RWPE1 (cell line): Measurements from ENCODE around the gene CBX7.

Source experiments
- CTCF ChIA-PET: fragments of 350-600 bp; sonication (Branson Sonifier 250); formaldehyde crosslinking; extraction: SDS; loops from one replicate; lab custom pipeline; 2021; lab: Yijun Ruan, JAX
- POLR2A ChIA-PET: fragments of 400-600 bp; formaldehyde crosslinking; extraction: SDS; loops from one replicate; lab custom pipeline; 2020; ENCODE audit warnings: antibody characterized with exemption; ENCODE audit not compliant: low non-redundant PET; lab: Yijun Ruan, JAX
- DNase-seq: peaks from one replicate; pipeline ENCODE4 v3.0.0; 2012; ENCODE audit warnings: low spot score
- H3K27ac ChIP-seq: fragments of 450-650 bp; 2 replicates; pipeline ENCODE4 v1.5.1; 2017
- CTCF ChIP-seq: fragments of 450-650 bp; conservative IDR thresholded peaks from 2 replicates; pipeline ENCODE4 v1.5.1; 2017; ENCODE audit warnings: low read depth, mild to moderate bottlenecking

Gene CBX7

GRCh38 chr22:39148727-39149535, 3.5 kb downstream of the CBX7 start:
- TF ChIP-seq CTCF, result no peak
- no peak for DNase-seq
- ChIA-PET CTCF (interaction anchor here (0.6 to 1.2 kb wide), 3 partner anchors 21 to 278 kb away, joined by 3 to 4 read pairs (median 4); no protein-coding TSS in a partner anchor), POLR2A (interaction anchor here (0.6 kb wide), 1 partner anchor 36 kb away, joined by 6 read pairs; no protein-coding TSS in a partner anchor)
- H3K27ac ChIP-seq, result peak overlapping the region; percentile 83

- DNase-seq, result no peak
- peak overlapping the region; percentile 83 for H3K27ac ChIP-seq
- POLR2A ChIA-PET, result interaction anchor here (0.6 kb wide), 1 partner anchor 36 kb away, joined by 6 read pairs; no protein-coding TSS in a partner anchor
- CTCF ChIA-PET, result interaction anchor here (1.2 kb wide), 1 partner anchor 26 kb away, joined by 3 read pairs; no protein-coding TSS in a partner anchor
- no peak for TF ChIP-seq CTCF
Measured at GRCh38 chr22:39148026-39148726, 4.3 kb downstream of the CBX7 start.

GRCh38 chr22:39147335-39148025, 5.0 kb downstream of the CBX7 start:
- TF ChIP-seq CTCF, result no peak
- H3K27ac ChIP-seq, result peak overlapping the region; percentile 83
- ChIA-PET POLR2A (interaction anchor here (0.6 kb wide), 1 partner anchor 1140 kb away, joined by 4 read pairs; no protein-coding TSS in a partner anchor), CTCF (interaction anchor here (1.2 kb wide), 1 partner anchor 26 kb away, joined by 3 read pairs; no protein-coding TSS in a partner anchor)
- DNase-seq, result no peak

- TF ChIP-seq CTCF, result no peak
- DNase-seq, result no peak
- H3K27ac ChIP-seq, result peak overlapping the region; percentile 83
- ChIA-PET POLR2A (interaction anchor here (0.6 kb wide), 1 partner anchor 1139 kb away, joined by 4 read pairs; no protein-coding TSS in a partner anchor), CTCF (no interaction called here)
Measured at GRCh38 chr22:39146256-39147101, 6.0 kb downstream of the CBX7 start.

- ChIA-PET POLR2A (no interaction called here), CTCF (no interaction called here)
- no peak for DNase-seq
- peak overlapping the region; percentile 83 for H3K27ac ChIP-seq
- TF ChIP-seq CTCF, result no peak
Measured at GRCh38 chr22:39144101-39144767, 8.2 kb downstream of the CBX7 start.
